ENCODE data around the gene NQO2.
"Not testable (repeated sequence)": the region's sequence is repeated elsewhere in the genome, so short reads cannot be mapped to it uniquely, and the experiment has no call there.

The NQO2 gene

DNA sequence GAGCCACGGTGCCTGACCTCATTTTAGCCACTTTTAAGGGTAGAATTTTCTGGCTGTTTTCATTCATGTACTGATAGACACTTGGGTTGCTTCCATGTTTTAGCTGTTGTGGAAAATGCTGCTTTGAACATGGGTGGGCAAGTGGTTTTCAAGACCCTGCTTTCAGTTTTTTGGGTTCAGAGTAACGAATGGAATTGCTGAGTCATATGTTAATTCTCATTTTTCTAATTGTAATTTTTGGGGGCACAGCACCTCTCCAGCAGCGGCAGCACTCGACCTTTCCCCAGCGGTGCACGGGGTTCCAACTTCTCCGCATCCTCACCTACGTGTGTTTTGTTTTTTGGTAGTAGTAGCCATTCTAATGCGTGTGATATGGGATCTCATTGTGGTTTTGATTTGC, 5.4 kb downstream of the NQO2 start:
- TF ChIP-seq, protein P1, sequence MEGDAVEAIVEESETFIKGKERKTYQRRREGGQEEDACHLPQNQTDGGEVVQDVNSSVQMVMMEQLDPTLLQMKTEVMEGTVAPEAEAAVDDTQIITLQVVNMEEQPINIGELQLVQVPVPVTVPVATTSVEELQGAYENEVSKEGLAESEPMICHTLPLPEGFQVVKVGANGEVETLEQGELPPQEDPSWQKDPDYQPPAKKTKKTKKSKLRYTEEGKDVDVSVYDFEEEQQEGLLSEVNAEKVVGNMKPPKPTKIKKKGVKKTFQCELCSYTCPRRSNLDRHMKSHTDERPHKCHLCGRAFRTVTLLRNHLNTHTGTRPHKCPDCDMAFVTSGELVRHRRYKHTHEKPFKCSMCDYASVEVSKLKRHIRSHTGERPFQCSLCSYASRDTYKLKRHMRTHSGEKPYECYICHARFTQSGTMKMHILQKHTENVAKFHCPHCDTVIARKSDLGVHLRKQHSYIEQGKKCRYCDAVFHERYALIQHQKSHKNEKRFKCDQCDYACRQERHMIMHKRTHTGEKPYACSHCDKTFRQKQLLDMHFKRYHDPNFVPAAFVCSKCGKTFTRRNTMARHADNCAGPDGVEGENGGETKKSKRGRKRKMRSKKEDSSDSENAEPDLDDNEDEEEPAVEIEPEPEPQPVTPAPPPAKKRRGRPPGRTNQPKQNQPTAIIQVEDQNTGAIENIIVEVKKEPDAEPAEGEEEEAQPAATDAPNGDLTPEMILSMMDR (IDR thresholded peaks at IDR 0.05; ENCODE audit: low read depth, low read length), result no peak
- DNase-seq (ENCODE audit: low read depth, low spot score), result no peak
- no peak overlapping the region for H3K4me3 ChIP-seq (ENCODE audit: low read depth, low read length)
- in situ Hi-C loops (cut with HindIII; ENCODE audit: low sequenced_read_pairs), result no loop called here

DNA sequence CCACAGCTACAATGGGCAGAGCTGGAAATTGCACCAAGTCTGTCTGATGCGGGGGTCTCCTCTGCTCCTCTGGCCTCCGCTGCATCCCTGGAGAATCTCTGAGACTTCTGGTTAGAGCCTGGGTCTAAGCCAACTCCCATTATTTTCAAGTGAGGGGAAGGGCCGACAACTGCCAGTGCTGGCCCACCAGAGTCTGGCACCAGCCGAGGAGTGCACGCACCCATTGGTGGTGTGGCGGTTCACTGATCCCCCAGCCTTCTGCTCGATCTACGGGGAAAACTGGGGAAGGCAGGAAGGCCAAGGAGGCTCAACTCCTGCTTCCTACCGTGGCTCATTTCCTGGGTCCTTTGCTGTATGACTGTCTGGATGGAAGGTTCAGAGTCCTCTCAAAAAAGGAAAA, 6.2 kb downstream of the NQO2 start:
- no peak overlapping the region for H3K4me3 ChIP-seq (ENCODE audit: low read depth, low read length)
- DNase-seq (ENCODE audit: low read depth, low spot score), result no peak
- TF ChIP-seq, protein P1 (IDR thresholded peaks at IDR 0.05; ENCODE audit: low read depth, low read length), result no peak
- in situ Hi-C loops (cut with HindIII; ENCODE audit: low sequenced_read_pairs), result no loop called here

DNA sequence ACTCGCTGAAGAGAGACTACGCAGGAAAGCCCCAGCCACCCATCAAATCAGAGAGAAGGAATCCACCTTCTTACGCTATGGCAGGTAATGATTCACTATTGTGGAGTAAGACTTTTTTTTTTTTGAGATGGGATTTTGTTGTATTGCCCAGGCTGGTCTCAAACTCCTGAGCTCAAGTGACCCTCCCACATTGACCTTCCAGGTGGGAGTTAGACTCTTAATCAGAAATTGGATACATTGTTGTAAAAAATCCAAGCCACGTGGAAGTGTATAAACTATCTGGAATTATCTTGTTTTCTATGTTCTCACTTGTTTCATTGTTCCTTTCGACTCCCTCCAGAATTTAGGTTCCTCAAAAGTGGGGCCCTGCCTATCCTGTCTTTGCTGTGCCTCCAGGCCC, 6.8 kb downstream of the NQO2 start:
- in situ Hi-C loops (cut with HindIII; ENCODE audit: low sequenced_read_pairs), result no loop called here
- no peak for DNase-seq (ENCODE audit: low read depth, low spot score)
- TF ChIP-seq, protein P1 (IDR thresholded peaks at IDR 0.05; ENCODE audit: low read depth, low read length), result no peak
- no peak overlapping the region for H3K4me3 ChIP-seq (ENCODE audit: low read depth, low read length)

DNA sequence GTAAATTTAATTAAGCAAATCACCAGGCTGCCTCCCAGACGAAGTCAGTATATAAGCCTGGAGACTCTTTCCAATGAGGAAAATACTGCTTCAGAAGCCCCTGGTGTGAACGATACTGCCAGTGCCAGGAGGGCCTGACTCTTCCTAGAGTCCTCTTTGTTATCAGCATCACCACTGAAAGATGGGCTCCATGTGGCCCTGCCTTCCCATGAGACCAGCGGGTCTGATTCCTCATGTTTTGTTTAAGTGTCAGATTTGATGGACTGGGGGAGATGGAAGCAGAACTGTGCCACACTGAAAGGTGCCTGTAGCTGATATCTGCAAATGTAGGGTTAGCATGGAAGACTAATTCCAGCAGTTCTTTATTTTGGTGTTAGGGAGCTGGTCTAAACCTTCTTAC, 7.9 kb downstream of the NQO2 start:
- in situ Hi-C loops (cut with HindIII; ENCODE audit: low sequenced_read_pairs), result no loop called here
- DNase-seq (ENCODE audit: low read depth, low spot score), result no peak

DNA sequence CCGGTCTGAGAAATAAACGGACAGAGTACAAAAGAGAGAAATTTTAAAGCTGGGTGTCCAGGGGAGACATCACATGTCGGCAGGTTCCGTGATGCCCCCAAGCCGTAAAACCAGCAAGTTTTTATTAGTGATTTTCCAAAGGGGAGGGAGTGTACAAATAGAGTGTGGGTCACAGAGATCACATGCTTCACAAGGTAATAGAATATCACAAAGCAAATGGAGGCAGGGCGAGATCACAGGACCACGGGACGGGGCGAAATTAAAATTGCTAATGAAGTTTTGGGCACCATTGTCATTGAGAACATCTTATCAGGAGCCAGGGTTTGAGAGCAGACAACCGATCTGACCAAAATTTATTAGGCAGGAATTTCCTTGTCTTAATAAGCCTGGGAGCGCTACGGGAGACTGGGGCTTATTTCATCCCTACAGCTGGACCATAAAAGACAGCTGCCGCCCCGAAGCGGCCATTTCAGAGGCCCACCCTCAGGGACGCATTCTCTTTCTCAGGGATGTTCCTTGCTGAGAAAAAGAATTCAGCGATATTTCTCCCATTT, 9.1 kb downstream of the NQO2 start:
- in situ Hi-C loops (cut with HindIII; ENCODE audit: low sequenced_read_pairs); H3K4me3 ChIP-seq (ENCODE audit: low read depth, low read length); DNase-seq (ENCODE audit: low read depth, low spot score): not testable (repeated sequence)

More for the DNA sequence above, 7.9 kb downstream of the NQO2 start:
- H3K4me3 ChIP-seq (ENCODE audit: low read depth, low read length), result no peak overlapping the region
- TF ChIP-seq, protein P1 (IDR thresholded peaks at IDR 0.05; ENCODE audit: low read depth, low read length), result no peak

DNA sequence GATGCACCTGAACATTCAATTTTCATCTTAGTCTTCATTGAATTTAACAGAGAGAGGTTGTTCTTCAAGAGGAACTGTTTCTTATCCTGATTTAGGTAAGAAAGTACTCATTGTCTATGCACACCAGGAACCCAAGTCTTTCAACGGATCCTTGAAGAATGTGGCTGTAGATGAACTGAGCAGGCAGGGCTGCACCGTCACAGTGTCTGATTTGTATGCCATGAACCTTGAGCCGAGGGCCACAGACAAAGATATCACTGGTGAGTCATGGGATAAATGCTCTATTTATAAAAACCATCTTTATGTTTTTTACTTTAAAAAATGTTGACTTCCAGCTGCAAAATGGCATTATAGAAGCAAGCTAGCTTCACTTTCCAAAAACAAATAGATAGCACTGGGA, 10.2 kb downstream of the NQO2 start:
- no peak for DNase-seq (ENCODE audit: low read depth, low spot score)
- no peak overlapping the region for H3K4me3 ChIP-seq (ENCODE audit: low read depth, low read length)
- in situ Hi-C loops (cut with HindIII; ENCODE audit: low sequenced_read_pairs), result no loop called here
- TF ChIP-seq, protein P1 (IDR thresholded peaks at IDR 0.05; ENCODE audit: low read depth, low read length), result no peak

DNA sequence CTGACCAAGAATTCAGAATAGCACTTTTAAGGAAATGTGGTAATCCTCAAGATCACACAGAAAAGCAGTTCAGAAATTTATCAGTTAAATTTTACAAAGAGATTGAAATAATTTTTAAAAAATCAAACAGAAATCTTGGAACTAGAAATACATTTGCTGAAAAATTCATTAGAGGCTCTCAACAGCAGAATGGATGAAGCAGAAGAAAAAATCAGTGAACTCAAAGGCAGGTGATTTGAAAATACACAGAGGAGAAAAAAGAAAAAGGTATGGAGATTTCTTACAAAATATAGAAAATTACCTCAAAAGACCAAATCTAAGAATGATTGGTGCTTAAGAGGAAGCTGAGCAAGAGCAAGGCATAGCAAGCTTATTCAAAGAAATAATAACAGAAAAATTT, 11.5 kb downstream of the NQO2 start:
- no peak overlapping the region for H3K4me3 ChIP-seq (ENCODE audit: low read depth, low read length)
- in situ Hi-C loops (cut with HindIII; ENCODE audit: low sequenced_read_pairs), result no loop called here
- TF ChIP-seq, protein P1 (IDR thresholded peaks at IDR 0.05; ENCODE audit: low read depth, low read length), result no peak
- DNase-seq (ENCODE audit: low read depth, low spot score), result no peak

Measured in astrocyte of the spinal cord (primary cell).